LNCaP clone FGC (cell line): ENCODE measurements around the gene BTBD9.

Experiments
- DNase-seq: peaks from one replicate; pipeline ENCODE4 v3.0.0-alpha.2; 2011; ENCODE audit warnings: low read depth
- H3K4me3 ChIP-seq: 2 replicates; pipeline ENCODE4 v1.5.1; 2011; ENCODE audit warnings: mild to moderate bottlenecking, low read depth, low read length, control low read depth
- TF ChIP-seq, protein P1 (sequence below): IDR thresholded peaks from 2 replicates; pipeline ENCODE4 v1.5.1; 2012; ENCODE audit warnings: mild to moderate bottlenecking; ENCODE audit not compliant: control insufficient read depth, insufficient read depth; ENCODE audit errors: extremely low read depth

The BTBD9 gene

DNA sequence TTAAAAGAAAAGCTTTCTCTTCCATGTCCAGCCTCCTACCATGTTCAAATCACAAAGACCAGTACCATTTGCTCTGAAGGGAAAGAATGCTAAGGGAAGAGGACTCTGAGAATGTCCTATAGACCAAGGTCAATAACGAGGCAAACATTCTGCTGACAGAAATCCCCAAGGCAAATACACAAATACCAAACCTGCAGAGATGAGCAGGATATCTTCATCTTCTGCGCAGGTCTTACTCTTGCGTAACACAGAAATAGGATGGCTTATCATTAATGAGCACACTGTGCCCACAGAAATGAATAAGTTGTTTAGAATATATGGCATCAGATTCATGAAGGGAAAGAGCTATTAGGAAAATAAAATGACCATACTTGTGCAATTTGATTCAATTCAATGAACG, 137.3 kb downstream of the BTBD9 start:
- H3K4me3 ChIP-seq: no peak overlapping the region
- no peak for DNase-seq
- TF ChIP-seq, protein P1, sequence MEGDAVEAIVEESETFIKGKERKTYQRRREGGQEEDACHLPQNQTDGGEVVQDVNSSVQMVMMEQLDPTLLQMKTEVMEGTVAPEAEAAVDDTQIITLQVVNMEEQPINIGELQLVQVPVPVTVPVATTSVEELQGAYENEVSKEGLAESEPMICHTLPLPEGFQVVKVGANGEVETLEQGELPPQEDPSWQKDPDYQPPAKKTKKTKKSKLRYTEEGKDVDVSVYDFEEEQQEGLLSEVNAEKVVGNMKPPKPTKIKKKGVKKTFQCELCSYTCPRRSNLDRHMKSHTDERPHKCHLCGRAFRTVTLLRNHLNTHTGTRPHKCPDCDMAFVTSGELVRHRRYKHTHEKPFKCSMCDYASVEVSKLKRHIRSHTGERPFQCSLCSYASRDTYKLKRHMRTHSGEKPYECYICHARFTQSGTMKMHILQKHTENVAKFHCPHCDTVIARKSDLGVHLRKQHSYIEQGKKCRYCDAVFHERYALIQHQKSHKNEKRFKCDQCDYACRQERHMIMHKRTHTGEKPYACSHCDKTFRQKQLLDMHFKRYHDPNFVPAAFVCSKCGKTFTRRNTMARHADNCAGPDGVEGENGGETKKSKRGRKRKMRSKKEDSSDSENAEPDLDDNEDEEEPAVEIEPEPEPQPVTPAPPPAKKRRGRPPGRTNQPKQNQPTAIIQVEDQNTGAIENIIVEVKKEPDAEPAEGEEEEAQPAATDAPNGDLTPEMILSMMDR: no peak

- TF ChIP-seq, protein P1: no peak
- no peak for DNase-seq
- H3K4me3 ChIP-seq: no peak overlapping the region
Observed at GRCh38 chr6:38501931-38502330, 137.8 kb downstream of the BTBD9 start.

DNA sequence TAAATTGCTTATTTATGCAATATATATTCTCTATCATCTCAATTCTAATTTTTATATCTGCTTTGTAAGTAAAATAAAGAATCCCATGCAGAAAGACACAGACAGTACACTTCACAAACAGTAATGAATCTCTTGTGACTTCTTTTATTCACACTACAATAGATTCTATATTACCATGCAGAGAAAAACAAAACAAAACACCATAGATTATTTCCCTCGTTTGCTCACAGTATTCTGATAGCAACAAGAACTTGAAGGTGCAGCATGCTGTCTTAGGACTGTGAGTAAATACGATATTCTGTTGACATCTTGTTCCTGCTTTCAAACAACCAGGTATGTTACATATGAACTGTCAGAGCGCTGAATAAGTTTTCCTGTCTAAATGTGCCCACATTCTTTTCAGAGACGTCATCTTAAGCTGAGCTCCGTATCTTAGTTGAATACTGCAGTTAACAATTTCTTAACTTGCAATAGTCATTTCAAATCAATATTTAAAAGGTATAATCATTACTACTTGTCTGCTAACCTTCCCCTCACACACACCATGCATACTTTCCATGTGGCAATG, 140.1 kb downstream of the BTBD9 start:
- no peak overlapping the region for H3K4me3 ChIP-seq
- no peak for DNase-seq
- TF ChIP-seq, protein P1: no peak

- DNase-seq: no peak
- H3K4me3 ChIP-seq: no peak overlapping the region
- TF ChIP-seq, protein P1: no peak
Observed at GRCh38 chr6:38498805-38499445, 140.8 kb downstream of the BTBD9 start.

DNA sequence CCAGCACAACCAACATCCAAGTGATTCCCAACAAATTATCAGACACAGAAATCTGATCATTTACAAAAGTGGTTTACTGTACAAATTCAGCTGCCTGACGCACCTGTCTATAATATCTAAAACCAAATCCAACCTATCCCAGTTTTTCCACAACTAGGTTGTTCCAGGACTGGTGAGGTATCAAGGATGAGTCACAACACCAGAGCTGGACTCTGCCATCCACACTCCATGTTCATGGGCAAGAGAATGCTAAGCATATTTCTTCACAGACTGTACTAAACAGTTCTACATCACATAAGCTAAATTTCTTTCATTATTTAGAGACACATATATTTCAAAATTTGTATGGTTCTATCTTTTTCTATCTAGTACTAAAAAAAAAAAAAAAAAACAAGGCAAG, 141.6 kb downstream of the BTBD9 start:
- DNase-seq: no peak
- TF ChIP-seq, protein P1: no peak
- no peak overlapping the region for H3K4me3 ChIP-seq

- DNase-seq: no peak
- TF ChIP-seq, protein P1: no peak
- no peak overlapping the region for H3K4me3 ChIP-seq
Observed at GRCh38 chr6:38497546-38497945, 142.2 kb downstream of the BTBD9 start.
